ENCODE measurements around the gene RAD51B.

RAD51B gene

DNA sequence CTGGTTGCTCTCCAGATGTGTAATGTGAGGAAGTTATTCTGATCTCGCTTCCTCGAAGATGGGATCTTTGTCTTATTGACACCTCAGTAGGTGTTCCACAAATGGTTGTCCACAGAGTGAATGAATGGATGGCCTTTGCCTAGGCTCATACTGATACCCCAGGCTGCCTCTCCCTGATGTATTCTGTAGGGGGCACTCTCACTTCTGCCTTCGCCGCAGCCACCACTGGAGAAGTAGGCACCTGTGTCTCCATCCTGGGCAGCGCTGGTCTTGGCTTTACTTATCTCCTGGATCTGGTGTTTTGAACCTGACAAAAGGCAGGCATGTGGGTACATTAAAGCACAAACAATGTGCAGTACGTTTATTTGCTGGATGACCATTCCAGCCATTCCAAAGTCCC lies 891.2 kb downstream of the RAD51B start:
- DNase-seq (ENCODE audit: low read depth): no peak

DNA sequence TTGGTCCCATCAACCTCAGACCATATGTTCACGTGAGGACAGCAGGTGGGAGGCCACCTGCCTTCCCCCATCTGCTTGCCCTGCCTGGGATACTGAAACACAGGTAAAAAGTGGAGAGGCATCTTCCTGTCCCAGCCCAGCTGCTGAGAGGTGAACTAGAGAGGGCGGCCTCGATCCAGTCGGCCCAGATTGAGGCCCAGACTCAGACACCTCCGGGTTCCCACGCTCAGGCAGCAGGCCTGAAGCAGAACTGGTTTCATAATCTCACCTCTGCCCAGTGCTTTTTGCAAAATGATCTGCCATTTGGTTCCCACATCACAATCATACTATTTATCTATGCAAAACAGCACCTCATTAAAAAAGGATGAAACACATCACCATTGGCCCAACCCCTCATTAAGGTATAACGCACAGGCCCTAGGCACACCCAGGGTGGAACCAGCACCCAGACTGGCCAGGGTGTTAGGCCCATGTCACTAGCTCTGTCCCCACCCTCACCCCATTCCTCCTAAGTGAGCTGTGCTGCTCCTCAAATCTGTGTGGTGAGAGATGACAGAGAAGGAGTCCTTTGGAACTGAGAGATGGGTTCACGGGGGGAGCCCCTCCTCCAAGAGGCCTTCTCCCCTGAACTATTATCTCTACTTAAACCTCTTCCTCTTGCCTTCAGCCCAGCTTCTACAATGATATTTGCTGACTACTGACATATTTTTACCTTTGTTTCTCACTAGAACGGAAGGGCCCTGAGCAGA lies 892.2 kb downstream of the RAD51B start:
- no peak for DNase-seq (ENCODE audit: low read depth)

DNA sequence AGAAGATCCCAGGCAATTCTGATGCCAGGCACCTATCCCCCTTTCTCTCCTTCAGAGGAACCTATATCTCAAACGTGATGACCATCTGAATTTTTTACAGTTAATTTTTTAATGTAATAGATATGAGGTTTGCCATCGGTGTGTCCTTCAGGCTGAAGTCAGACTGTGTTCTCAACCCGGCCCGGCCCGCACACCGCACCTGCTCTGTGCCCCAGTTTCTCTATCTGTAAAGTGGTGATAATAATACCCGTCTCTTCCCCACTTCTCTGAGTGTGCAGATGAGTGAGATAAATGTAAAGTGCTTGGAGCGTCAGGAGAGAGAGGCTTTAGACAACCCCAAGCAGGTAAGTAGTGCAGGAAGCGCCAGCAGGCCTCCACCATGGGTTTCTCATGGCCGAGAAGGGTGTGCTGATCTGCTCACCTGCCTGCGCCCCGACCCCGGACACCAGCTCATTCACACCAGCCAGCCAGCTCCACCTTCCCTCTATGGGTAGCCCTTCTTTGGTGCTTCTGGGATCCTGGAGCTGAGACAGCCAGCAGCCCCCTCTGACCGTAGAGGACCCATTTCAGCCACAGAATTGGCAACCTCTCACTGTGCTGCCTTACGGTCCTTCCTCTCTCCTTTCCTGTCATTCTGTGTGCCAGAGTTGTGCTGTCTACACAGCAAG lies 893.3 kb downstream of the RAD51B start:
- DNase-seq (ENCODE audit: low read depth): no peak

DNA sequence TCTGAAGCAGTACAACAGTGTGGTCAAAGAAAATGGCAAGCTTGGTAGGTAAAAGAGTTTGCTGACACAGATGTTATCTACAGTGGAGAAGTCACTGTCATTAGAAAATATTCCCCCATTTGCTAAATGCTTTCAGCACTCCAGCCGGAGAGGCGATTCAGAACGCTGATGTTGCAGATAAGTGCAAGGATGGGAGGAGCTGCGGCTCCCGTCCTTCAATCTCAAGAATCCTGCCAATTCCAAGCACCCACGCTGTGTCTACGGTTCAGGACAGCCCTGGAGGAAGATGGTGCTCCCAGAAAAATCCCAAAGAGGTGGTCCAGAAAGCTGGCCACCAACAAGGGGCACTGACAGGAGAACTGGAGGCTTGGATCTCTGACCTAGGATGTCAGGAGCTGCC lies 894.2 kb downstream of the RAD51B start:
- DNase-seq (ENCODE audit: low read depth): no peak

DNA sequence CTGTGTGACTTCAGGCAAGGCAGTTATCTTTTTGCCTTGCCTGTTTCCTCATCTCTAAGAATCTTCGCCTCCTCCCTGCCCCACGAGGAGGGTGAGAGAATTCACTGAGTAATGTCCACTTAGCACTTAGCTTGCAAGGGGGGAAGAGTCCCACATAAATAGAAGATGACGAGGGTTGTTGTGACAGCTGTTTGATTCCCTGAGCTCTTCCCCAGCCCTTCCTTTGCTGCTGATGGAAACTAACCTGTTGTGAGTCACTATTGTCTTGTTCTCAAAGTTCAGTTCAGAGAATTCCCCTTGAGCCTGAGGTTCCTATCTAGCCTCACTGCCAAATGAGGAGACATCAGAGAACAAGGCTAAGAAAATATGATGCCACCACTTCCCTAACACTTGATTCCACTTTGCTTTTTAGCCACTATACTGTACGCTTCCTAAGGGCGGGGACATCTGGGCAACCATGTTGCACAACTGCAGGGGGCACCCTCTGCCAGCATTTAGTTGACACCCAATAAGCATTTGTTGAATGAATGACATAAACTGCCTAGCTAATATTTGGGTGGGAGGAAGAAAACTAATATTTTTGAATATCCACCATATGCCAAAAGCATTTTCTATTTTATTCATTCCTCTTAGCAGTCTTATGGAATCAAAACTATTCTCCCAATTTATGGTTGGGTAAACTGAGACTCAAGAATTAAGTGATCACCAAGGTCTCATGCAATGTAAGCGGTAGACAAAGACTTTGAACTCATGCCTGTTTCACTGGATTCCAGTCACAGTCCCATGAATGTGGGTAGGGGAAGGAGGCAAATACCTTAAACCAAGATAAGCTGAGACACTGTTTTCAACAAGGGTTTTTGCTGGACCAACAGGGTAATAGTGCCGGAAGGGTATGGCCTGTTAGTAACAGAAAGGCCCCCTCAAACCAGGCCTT lies 895.7 kb downstream of the RAD51B start:
- DNase-seq (ENCODE audit: low read depth): no peak

DNA sequence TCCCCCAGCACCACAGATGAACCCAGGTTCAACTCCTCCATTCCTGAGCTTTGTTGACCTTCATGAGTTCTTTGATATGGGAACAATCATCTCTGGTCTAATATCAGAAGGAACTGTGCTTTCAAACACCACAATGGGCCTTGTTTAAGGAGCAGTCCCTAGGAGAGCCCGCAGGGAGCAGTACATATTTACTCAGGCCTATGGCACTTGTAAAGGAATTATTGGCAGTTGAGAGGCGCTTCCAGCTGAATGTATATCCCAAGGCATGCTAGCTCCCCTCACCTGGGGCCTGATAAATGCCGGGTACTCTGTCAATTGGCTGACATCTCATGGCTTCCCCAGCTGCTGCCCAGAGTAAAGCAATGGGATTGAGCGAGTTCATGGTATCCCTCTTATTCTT lies 897.1 kb downstream of the RAD51B start:
- no peak for DNase-seq (ENCODE audit: low read depth)

DNA sequence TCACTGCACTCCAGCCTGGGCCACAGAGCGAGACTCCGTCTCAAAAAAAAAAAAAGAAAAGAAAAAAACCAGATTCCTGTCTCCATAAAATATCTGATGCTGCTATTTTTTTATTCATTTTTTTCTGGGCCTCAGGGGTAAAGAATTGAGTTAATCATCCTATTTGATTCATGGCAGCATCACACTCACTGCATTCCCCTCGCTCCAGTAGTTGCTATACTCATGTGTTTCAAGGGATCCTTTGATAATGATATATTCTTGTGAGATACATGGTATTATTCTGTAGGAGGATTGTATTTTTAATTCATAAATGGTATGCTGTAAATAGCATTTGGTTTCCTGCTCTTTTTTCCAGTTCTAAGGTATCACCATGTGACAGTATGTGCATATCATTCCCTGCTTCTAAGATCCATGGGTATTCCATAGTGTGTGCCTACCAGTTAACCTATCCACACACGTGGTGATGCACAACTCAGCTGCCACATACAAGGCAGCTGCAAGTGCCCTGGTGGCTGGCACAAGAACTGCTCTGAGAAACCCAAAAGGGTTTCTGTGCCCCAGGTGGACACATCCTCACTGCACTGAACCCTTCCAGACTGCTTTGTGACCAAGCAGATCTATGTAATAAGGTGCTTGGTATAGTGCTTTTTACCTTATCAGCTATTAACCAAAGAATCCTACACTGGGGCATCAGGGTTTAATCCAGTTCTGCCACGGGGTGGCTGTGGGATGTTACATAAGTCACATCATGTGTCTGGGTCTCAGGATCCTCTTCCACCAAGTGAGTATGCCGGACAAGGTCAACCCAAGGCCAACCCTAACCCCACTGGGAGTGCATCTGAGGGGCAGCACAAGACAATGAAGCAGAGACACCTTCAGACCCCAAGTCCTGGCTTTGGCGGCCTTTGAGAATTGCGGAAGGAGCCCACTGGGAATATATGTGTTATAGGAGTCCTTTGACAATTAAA lies 898.7 kb downstream of the RAD51B start:
- DNase-seq (ENCODE audit: low read depth): no peak

DNA sequence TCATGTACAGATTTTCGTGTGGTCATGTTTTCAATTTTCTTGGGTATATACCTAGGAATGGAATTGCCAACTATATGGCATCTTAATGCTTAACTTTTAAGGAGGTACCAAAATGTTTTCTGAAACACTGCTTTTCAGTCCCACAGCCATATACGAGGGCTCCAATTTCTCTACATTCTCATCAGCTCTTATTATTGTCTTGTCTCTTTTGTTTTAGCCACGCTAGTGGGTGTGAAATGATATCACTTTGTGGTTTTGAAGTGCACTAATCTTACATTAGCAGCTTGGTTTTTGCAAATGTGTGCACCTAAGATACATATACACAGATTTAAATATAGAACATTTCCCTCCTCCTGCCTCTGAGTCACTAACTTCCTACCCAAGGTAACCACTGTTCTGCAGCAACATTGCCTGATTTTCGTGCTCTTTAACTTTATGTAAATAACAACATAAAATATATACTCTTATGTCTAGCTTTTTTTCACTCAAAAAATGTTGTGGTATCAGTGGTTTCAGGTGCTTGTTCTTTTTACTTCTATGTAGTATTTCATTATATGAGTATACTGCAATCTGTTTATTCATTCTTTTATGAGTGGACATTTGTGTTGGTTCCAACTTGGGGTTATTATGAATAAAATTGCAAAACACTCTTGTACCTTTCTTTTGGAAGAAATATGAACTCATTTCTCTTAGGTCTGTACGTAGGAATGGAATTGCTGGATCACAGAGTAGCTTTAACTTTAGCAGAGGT lies 900.2 kb downstream of the RAD51B start:
- no peak for DNase-seq (ENCODE audit: low read depth)

DNA sequence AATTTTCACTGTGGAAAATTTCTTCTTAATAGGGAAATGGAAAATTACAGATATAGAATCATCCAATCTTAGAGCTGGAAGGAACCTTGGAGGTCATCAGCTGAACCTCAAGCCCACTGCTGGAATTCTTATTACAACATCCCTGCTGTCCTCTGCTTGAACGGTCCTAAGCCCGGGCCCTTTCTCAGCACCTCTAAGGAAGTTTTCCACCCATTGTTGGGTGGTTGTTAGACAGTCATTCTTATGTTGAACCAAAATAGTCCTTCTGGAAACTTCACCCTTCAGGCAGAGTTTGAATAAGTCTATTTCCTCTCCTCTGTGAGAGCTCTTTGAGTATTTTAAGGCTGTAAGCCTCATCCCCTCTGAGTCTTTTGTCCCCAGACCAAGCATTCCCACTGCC lies 902.6 kb downstream of the RAD51B start:
- DNase-seq (ENCODE audit: low read depth): no peak

DNA sequence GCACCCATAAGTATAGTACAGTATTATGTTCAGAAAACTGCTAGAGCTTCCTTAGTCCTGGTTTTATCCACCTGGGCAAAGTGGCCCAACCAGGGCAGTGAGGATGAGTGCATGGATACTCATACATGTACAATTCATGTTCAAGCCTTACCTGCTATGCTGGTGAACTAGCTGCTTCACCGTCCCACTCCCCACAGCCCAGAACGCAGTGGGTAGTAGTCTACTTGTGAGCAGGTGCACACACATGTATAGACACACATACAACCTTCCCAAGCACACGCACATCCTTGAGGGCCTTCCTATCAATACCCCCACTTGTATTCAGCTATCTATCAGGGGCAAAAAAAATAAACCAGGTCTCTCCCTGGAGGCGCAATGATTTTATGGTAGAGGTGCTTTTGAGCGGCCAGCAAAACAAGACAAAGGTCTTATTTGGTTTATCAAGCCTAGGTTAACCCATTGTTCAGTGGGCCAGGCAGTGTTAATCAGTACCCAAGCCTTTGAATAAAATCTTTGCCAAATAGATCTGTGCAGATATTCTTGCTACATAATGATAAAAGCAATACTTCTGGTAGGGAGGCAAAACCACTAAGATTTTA lies 903.5 kb downstream of the RAD51B start:
- DNase-seq (ENCODE audit: low read depth): no peak

DNA sequence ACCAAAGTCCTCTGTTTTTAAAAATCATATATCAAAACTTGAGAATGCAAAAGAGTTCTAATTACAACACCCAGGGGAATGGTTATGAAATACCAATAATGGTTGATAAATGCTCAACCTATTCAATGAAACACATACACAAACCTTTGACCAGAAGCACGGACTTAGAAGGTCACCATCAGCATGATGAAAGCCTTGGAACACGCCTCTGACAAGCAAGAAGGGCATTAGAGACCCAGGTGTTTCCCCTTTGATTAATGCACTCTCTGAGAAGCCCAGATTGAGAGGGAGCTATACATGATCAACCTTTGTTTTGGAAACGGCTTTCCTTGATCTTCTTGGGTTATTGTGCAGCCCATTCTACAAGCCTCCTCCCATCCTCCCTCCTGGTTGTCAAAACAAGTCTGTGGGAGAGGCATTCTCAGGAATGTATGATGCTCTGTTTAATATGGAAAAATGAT lies 904.3 kb downstream of the RAD51B start:
- no peak for DNase-seq (ENCODE audit: low read depth)

DNA sequence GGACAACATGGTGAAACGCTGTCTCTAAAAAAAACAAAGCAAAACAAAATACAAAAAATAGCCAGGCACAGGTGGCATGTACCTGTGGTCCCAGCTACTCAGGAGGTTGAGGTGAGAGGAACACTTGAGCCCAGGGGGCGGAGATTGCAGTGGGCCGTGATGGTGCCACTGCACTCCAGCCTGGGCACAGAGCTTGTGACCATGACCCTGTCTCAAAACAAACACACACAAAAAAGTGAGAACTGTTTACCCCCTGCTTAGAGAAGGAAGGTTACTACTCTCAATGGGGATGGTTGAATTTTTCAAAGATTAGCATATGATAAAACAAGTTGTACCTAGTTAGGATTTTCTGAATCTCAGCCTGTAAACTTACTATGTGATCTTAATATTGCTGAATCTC lies 905.3 kb downstream of the RAD51B start:
- DNase-seq (ENCODE audit: low read depth): no peak

DNA sequence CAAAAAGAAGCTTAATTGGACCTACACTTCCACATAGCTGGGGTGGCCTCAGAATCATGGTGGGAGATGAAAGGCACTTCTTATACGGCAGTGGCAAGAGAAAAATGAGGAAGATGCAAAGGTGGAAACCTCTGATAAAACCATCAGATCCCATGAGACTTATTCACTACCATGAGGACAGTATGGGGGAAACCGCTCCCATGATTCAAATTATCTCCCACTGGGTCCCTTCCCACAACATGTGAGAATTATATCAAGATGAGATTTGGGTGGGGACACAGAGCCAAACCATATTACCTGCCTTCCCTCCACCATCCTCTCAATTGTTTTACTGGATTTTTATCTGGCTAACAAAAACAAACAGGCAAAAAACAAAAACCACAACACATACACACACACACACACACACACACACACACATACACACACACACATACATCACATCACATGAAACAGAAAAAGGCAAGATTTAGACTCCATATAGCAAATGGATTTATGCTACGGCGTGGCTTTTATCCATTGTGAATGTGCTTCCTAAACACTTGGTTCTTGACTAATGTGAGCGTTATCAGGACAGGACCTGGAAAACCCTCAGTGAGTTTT lies 906.6 kb downstream of the RAD51B start:
- DNase-seq (ENCODE audit: low read depth): no peak

DNA sequence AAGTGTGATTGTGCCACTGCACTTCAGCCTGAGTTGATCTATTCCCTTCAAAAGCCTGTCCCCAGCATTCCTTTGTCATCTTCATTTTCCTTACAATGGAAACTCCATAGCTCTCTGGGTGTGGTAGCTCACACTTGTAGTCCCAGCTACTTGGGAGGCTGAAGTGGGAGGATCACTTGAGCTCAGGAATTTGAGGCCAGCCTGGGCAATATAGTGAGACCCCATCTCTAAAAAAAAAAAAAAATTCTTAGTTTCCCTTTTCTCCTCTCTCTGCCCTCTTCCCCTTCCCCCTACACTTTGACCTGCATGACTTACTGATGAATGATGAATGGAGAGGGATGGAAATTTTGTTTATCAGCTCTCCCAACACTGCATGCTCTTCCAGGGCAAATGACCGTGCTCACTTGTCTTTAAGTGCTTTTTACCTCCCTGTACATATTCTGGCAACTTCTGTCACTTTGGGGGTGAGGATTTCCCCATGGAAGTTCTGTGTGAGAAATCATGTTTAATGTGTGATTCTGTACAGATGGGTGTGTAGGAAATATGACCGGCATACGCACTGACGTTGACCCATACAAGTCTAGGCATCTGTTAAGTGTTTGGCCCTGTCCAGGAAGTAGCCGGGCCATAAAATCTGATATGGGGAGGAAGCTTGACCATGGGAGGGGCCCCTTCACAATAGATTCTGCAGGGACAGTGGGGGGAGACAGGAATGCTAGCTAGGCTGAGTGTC lies 907.9 kb downstream of the RAD51B start:
- DNase-seq (ENCODE audit: low read depth): no peak

DNA sequence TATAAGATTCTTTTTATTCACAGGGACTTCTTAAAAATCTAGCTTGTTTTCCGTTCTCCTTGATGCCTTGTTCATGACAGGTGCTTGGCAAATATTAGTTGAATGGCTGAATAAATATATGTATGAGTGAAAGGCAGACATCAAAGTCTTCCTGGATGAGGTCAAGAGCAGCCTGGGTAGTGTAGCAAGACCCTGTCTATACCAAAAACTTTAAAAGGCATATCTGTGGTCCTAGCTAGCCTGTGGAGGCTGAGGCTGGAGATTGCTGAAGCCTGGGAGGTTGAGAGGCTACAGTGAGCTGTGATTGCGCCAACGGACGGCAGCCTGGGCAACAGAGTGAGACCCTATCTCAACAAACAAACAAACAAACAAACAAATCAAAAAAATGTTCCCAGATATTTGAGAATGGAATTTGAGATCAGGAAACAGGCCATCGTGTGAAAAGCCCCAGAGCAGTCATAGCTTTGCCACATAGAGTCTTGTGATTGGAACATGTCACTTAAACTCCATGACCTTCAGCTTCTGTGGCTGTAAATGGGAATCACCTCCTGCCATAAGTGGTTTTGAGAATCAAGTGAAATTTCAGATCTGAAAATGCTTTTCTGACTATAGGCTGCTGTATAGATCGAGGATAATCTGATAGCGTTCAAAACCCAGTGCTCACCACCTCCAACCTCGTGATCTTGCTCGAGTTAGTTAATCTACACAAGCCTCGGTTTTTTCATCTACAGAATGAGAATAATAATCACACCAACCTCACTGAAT lies 908.9 kb downstream of the RAD51B start:
- no peak for DNase-seq (ENCODE audit: low read depth)

DNA sequence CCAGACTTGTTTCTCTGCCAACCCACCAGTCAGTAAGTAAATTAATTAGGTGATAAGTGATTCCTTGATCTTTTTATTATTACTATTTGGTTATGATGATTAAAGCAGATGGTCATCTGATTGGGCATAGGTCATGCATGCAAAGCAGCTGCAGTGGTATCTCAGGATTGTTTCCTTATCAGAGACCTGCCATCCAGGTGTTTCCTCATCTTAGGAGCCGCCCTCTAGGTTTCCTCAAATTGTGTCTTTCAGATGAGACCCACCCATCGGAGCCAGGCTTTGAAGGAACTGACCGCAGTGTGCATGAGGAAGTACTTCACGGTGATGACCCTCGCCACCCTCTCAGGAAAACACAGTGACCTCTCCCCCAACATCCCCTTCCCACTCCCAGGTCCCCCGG lies 910.0 kb downstream of the RAD51B start:
- DNase-seq (ENCODE audit: low read depth): no peak

DNA sequence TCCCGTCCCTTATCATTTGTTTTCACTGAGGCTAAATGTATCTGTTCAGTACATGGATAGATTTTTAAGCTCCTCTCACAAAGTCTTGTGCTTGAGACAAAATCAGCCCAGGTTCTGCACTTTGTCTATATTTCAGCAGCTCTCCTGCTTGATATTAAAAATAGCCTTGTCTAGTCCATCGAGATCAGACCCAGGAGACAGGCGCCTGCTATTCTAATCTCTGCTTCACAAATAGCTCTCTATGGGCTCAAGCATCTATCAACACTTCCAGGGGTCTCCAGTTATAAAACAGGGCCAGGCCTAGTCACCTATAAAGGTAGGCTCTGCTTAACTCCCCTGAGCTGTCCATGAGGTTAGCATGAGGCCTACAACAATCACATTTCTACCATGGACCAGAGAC lies 910.8 kb downstream of the RAD51B start:
- DNase-seq (ENCODE audit: low read depth): no peak

DNA sequence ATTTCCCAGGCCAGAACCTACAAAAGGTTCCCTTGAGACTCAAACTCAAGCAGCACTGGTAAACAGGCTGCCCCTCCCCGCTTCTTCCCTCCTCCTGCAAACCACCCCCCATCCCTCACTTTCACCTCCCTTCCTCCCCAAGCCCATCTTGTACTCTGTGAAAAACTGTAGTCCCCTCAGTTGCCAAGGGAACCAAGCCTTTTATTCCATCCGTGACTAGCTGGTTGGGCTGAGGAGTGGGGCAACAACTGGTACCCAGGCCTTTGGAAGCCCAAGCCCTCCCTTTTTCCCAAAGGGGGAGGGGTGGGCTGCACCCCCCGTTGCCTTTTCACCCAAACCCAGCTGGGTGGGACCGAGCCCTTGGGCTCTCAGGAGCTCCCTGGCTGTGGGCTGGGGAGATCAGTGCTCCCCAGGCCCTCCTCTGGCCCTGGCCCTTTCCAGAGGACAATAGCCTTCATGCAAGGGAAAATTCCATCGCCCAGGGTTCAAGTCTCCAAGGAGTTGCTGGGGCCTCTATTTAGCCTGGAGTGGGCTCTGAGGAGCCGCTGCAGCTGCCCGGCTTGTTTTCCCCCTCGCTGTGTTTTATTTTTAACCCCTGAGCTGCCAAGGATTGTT lies 911.3 kb downstream of the RAD51B start:
- DNase-seq (ENCODE audit: low read depth): no peak

Measured in stimulated activated CD4-positive, alpha-beta T cell treated with anti-CD3 and anti-CD28 coated beads, Interleukin-2, amount 100 ng/mL, for 4 hours (primary cell).